Progenitor cell of endocrine pancreas (in vitro differentiated cells): ENCODE data around the gene KMT2A. TPM values are rescaled to one million over a fixed set of nuclear protein-coding genes. Genes with fewer than 3 reads are reported as not detected.
A peak's percentile ranks its signal among the peaks of the same experiment; 100 is the strongest.

Experiments used
- DNase-seq: peaks from one replicate; pipeline ENCODE4 v3.0.0; 2021; ENCODE audit warnings: low spot score; ENCODE audit not compliant: unreplicated experiment
- H3K27ac Mint-ChIP-seq: 2 replicates; pipeline ENCODE4 v1.8.0; 2021; ENCODE audit warnings: mild to moderate bottlenecking, moderate library complexity, mixed read lengths
- H3K27me3 Mint-ChIP-seq: 2 replicates; pipeline ENCODE4 v1.8.0; 2021; ENCODE audit warnings: mixed read lengths
- H3K36me3 Mint-ChIP-seq: 2 replicates; pipeline ENCODE4 v1.8.0; 2022; ENCODE audit warnings: mixed read lengths; ENCODE audit not compliant: insufficient read depth
- H3K4me1 Mint-ChIP-seq: 2 replicates; pipeline ENCODE4 v1.8.0; 2021; ENCODE audit warnings: low read depth, mixed read lengths
- H3K4me3 Mint-ChIP-seq: 2 replicates; pipeline ENCODE4 v1.8.0; 2021; ENCODE audit warnings: low read depth, mild to moderate bottlenecking, moderate library complexity, mixed read lengths
- H3K9me3 Mint-ChIP-seq: 2 replicates; pipeline ENCODE4 v1.8.0; 2021; ENCODE audit warnings: low read depth, mixed read lengths
- CTCF ChIP-seq: fragments of 200-600 bp; sonication (generic); IDR thresholded peaks from one replicate; pipeline ENCODE4 v1.5.0; 2021; ENCODE audit warnings: antibody characterized with exemption, mild to moderate bottlenecking; ENCODE audit not compliant: unreplicated experiment
- total RNA-seq: library from RNA; stranded (reverse); gene quantifications from 2 replicates; pipeline ENCODE4 v1.2.1, GENCODE V29; 2021

KMT2A gene
- total RNA-seq, 1 donor from 2014 or later, result 89.1 TPM

- Mint-ChIP-seq H3K27me3 (no peaks in the 10 kb centered on the region), H3K4me1 (peaks cover 55% of the 10 kb centered on the region), H3K4me3 (no peak overlapping the region), H3K27ac (no peak overlapping the region), H3K36me3 (peaks cover 5% of the 10 kb centered on the region), H3K9me3 (no peaks in the 10 kb centered on the region)
- no peak for DNase-seq
- TF ChIP-seq CTCF, result no peak
Observed at GRCh38 chr11:118442301-118442700, 6.0 kb downstream of the KMT2A start.

- Mint-ChIP-seq H3K36me3 (peaks cover 8% of the 10 kb centered on the region), H3K27me3 (no peaks in the 10 kb centered on the region), H3K27ac (peak overlapping the region; percentile 12), H3K4me1 (peaks cover 49% of the 10 kb centered on the region), H3K4me3 (no peak overlapping the region), H3K9me3 (no peaks in the 10 kb centered on the region)
- no peak for DNase-seq
- no peak for TF ChIP-seq CTCF
Observed at GRCh38 chr11:118442908-118443589, 6.8 kb downstream of the KMT2A start.

GRCh38 chr11:118443590-118444218 is 7.4 kb downstream of the KMT2A start:
- TF ChIP-seq CTCF, result no peak
- Mint-ChIP-seq H3K9me3 (no peaks in the 10 kb centered on the region), H3K4me3 (no peak overlapping the region), H3K4me1 (peaks cover 42% of the 10 kb centered on the region), H3K36me3 (peaks cover 8% of the 10 kb centered on the region), H3K27ac (peak overlapping the region; percentile 12), H3K27me3 (no peaks in the 10 kb centered on the region)
- no peak for DNase-seq

- Mint-ChIP-seq H3K4me1 (peaks cover 20% of the 10 kb centered on the region), H3K36me3 (peaks cover 10% of the 10 kb centered on the region), H3K9me3 (no peaks in the 10 kb centered on the region), H3K4me3 (no peak overlapping the region), H3K27me3 (no peaks in the 10 kb centered on the region), H3K27ac (no peak overlapping the region)
- no peak for DNase-seq
- no peak for TF ChIP-seq CTCF
Observed at GRCh38 chr11:118447423-118447822, 11.1 kb downstream of the KMT2A start.

- peaks cover 14% of the 10 kb centered on the region for H3K4me1 Mint-ChIP-seq
- no peaks in the 10 kb centered on the region for H3K27me3 Mint-ChIP-seq
- DNase-seq, result no peak
- no peak for TF ChIP-seq CTCF
- H3K36me3 Mint-ChIP-seq, result peaks cover 12% of the 10 kb centered on the region
- H3K4me3 Mint-ChIP-seq, result no peak overlapping the region
- no peak overlapping the region for H3K27ac Mint-ChIP-seq
- H3K9me3 Mint-ChIP-seq, result no peaks in the 10 kb centered on the region
Observed at GRCh38 chr11:118448294-118448693, 12.0 kb downstream of the KMT2A start.
